HG02678 (cell line): ENCODE data around the gene CALN1.
"Not testable (repeated sequence)": the region's sequence is repeated elsewhere in the genome, so short reads cannot be mapped to it uniquely, and the experiment has no call there.

Experiments
- ATAC-seq: cut with Tn5 transposase; IDR thresholded peaks from one replicate; pipeline ENCODE4 v1.9.1; 2021; ENCODE audit warnings: mild to moderate bottlenecking, moderate library complexity; ENCODE audit not compliant: unreplicated experiment

The CALN1 gene

DNA sequence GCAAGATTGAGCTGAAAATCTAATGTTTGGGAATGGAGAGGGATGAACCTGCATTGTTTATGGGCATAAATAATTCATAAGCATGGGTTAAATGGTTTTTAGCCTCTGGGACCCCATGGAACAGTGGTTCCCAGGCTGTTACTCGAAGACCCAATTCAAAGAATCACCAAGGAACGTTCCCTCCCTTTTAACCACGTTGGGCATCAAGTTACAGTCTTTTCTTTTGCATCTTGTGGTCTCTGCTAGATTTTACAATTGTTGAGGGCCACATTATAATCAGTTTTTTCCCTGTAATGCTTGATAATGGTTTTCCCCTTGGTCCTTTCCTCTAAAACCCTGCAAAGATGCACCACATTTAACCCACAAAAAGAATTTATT is 2.5 kb downstream of the CALN1 start:
- no peak for ATAC-seq

DNA sequence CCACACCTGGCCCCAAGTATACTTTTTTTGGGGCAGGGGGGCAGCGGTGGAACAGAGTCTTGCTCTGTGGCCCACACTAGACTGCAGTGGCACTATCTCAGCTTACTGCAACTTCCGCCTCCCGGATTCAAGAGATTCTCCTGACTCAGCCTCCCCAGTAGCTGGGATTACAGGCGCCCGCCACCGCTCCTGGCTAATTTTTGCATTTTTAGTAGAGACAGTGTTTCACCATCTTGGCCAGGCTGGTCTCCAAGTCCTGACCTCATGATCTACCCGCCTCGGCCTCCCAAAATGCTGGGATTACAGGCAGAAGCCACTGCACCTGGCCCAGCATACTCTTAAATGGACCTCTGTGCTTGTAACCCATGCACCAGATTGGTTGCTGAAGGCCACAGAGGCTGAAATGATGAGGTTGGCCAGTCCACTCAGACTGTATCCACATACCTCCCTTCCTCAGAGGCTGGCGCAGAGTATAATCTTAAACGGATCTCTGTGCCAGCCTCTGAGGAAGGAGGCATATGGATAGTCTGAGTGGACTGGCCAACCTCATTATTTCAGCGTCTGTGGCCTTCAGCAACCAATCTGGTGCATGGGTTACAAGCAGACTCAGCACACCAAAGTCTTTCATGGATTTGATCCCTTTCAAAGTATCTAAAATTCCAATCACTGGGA is 3.0 kb downstream of the CALN1 start:
- ATAC-seq = no peak

DNA sequence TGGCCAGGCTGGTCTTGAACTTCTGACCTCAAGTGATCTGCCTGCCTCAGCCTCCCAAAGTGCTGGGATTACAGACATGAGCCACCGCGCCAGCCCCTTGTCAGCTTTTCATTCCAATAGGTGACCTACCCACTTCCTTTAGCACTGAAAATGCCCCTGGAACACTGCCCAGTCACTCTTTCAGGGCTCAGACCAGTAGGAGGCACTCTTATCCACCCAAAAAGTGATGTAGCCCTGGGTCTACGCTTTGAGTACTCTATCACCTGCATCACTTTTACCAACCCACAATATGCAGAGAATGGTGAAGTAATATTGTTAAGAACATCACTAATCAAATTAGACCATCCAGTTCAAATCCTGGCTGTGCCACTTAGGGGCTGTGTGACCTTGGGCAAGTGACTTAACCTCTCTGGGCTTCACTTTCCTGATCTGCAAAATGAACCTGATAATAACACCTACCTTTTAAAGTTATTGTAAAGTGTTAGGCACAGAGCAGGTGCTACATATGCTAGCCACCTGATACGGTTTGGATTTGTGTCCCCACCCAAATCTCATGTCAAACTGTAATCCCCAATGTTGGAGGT is 5.2 kb downstream of the CALN1 start:
- no peak for ATAC-seq

DNA sequence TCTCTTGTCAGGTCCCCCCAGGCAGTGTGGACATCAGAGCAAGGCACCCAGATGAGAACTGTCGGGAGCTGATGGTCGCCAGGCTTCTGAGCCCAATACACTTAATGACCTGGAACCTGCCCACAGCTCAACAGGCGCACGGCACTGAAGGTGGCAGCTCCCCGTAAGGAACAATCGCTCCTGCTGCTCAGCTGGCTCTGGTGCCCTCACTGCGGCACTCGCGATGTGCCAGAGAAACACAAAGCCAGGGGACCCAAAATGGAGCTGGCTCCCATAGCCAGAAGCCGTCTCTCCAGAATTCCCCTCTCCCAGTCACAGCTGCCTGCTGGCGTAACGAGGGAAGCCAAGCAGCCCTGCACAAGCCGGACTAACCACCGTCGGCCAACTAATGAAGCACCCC is 6.3 kb downstream of the CALN1 start:
- ATAC-seq = no peak

DNA sequence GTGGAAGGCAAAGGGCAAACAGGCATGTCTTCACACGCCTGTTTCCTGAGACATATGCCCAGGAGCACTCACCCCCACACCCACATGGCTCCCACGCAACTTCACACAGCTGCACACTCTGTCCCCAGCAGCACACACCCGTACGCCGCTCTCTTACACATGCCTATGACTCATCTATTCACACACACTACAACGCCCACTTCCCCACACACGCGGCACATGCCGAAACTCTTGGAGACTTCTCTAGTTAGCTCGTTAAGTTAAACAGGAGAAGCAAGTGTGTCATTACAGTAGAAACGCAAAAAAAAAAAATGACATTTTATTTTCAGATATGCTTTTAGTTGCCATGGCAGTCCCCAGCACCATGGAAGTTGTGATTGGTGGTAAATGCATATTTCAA is 6.7 kb downstream of the CALN1 start:
- ATAC-seq = no peak

DNA sequence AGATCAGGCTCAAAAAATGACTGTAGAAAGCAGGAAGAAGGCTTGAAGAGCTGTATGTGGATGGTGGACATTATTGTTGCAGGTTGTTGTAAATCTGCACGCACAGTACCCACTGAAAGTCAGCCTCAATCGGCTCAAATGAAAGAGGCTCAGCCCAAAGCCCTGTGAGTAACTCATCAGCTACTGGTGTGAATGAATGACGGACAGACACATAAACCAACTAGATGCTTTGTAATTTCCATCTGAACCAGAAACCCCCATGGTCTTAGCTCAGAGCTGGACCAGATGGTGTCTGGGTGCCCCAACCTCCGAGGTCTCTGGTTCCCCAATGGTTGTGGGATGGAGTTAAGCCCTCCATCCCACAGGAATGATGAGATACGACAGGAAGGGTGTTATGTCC is 7.4 kb downstream of the CALN1 start:
- no peak for ATAC-seq

DNA sequence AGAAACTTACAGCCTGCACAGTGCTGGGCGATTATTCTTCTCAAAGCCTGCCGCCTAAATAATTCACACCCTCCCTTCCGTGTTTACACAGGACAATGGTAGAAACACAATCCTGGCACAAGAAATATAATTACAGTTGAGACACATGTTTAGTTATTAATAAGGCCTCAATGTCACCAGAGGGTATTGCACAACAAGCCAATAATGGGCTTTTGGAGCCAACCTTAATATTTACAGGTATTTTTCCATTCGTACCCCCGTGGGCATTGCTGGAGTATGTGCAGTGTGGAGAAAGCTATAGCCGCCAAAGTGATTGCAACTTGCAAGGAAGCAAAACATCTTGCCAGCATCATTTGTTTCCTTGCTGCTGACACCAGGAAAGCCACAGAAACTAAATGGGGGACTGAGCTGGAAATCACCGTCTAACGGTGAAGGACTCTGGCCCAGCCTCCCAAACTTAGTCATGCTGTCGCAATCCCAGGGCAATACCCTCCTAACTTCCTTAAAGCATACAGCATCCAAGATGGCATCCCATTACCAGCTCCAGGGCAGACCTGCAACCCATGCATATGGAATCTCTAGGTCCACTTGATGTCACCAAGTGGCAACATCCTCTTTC is 8.6 kb downstream of the CALN1 start:
- peak; percentile 53 for ATAC-seq

DNA sequence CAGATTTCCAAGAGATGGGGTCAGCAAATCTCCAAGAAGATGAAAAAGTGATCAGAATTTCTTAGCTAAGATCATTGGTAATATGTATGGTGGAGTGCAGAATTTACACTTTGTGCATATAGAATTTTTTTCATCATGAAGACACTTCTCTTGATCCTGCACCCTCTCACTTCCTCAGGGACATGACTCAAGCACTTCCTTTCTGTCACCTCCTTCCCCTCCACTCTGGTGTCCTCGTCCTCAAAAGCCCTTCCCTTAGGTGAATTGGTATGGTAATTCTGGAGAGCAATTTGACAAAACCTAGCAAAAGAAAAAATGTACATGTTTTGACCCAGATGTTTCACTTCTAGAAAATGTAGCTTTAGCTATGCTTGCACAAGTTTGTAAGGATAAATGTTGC is 18.1 kb downstream of the CALN1 start:
- no peak for ATAC-seq

DNA sequence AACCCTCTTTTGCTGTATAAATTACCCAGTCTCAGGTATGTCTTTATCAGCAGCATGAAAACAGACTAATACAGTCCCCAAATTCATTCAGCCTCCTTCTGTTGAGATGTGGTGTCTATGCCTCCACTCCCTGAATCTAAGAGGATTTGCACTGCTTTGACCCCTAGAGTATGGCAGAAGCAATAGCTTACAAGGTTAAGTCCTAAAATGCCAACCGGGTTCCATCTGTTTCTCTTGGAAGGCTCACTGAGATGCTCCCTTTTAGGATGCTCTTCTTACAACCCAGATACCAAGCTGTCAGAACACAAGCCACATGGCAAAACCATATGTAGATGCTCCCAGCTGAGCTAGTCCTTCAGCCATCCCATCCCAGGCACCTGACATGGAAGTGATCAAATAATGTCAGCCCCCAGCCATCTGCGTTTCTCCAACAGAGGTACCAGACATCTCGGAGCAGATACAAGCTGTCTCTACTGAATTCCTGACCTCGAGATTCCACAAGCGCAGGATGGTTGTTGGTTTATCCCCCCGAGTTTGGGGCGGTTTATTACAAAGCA is 20.2 kb downstream of the CALN1 start:
- ATAC-seq = no peak

DNA sequence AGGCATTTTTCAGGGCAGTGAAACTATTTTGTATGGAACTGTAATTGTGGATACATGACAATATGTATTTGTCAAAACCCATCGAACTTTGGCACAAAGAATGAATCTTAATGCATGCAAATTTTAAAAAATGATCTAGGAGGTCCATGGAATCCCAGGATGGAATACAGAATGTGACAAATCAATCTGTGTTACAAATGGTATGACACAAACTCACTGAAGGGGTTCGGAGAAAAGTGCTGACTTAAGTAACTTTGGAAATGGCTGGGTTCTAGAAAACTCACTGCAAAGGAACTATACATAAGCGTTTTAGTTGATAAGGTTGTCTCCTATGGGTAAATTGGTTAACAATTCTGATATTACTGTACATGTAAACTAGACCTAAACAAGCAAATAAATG is 26.0 kb downstream of the CALN1 start:
- no peak for ATAC-seq

DNA sequence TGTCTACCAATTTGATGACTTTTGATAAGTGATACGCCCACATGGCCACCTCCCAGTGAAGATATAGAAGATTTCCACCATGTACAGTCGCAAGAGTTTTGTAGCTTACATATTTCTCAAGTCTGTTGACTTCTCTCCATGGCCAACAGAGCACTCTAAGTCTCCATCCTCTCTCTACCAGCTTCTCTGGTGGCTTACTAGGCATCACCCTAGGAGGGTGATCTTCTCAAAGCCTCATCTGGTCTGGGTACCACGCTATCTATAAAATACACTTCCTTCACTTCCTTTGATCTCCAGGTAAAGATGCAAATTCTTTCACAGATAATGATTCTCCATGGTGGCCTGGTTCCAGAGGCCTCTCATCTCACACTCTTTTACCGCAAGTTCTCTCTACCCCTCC is 49.9 kb downstream of the CALN1 start:
- ATAC-seq = no peak

DNA sequence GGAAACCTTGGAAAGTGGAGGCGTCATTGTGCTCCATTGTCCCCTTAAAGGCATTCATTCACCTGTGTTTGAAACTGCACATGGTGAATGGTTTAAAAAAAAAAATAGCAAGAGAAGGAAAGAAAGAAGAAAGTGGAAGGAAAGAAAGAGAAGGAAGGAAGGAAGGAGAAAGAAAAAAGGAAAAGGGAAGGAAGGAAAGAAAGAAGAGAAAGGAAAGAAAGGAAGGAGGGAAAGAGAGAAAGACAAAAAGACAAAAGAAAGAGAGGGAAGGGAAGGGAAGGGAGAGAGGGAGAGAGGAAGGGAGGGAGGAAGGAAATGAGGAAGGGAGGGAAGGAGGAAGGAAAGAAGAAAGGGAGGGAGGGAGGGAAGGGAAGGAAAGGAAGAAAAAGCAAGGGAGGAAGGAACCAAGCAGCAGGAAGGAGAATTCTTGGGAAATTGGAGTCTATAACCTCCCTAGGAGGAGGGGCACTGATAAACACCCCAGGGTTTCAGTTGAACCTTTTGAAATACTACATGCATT is 66.9 kb downstream of the CALN1 start:
- no peak for ATAC-seq

DNA sequence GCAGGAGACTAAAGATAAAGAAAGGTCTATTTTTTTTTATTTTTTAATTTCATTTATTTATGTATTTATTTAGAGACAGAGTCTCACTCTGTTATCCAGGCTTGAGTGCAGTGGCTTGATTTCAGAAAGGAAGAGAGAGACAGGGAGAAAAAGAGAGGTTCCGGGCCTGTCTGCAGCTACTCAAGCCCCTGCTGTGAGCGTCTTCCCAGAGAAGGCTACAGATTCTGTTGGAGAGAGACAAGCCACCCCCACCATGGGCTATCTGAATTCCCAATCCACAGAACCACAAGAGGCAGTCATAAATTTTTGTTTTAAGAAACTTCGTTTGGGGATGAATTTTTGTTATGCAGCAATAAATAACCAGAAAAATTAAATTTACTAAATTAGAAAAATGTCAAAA is 68.1 kb downstream of the CALN1 start:
- no peak for ATAC-seq

DNA sequence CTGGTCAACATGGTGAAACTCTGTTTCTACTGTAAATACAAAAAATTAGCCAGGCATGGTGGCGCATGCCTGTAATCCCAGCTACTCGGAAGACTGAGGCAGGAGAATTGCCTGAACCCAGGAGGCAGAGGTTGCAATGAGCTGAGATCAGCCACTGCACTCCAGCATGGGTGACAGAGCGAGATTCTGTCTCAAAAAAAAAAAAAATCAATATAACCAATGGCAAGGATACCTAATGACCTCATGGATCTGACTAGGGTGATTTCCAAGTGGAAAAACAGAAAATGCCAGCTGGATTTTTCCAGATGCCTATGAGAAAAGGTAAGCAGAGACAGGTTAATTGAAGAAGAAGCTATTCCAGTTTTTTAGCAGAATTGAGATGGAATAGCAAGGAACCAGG is 68.8 kb downstream of the CALN1 start:
- not testable (repeated sequence) for ATAC-seq

DNA sequence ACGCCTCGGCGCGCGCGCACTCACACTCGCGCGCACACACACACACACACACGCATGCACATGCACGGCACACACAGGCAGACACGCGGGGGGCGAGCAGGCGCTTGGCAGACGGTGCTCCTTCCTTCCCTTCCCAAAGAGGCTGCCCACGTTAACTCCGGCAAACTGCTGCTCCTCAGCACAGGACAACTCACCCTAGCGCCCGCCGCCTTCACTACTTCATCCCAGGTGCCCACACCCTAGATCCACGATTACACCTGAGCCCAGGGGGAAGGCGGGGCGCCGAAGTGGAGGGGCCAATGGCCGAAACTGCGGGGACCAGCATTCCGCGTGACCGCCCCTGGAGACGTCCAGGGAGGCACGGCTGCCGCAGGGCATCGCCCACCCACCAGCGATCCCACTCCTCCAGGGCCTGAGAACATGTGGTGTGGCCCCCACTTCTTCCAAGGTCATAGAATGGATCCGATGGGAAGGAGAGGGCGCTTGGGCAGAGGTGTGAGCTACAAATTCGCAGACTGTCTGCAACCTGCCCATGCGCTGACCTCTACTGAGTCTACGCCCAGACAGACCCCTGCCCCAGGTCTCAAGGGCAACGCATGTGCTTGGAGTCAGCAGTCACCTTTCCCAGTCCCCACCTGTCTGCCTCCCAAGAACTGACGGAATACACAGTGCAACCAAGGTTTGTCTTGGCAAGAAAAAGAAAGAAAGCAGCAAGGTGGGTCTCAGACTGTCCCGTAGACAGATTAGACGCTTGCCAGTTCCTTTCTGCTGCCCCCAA is 74.6 kb downstream of the CALN1 start:
- no peak for ATAC-seq

DNA sequence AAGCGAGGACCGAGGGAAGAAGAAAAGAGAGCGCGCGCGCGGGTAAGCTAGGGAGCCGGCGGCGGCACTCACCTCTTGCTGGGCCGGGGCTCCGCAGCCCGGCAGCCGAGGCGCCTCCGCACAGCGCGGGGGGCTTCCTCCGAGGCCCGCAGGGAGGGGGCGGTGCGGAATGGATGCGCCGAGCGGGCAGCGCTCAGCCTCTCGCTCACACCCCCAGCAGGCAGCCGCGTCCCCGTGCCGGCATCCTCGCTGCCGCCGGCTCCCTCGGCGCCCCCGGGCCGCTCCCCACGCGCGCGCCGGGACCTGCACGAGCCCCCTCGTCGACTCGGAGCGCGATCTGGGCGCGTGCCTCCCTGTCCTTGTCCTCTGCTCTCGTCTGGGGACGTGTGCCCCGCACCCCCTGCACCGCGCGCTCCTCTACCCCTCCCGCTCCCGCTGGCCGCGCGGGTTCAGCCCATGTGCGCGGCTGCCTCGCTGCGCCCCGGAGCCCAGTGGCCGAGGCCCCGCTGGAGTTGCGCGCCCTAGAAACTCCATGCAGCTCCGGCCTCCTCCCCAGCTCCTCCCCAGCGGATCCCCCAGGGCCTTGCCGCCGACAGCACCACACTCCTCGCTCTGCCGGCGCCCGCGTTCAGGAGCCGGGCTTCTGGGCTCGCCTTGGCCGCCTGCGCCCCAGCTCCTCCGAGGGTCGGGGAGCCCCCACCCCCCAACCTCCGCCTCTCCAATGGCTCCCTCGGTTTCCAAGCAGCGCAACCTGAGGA is 75.3 kb downstream of the CALN1 start:
- no peak for ATAC-seq

DNA sequence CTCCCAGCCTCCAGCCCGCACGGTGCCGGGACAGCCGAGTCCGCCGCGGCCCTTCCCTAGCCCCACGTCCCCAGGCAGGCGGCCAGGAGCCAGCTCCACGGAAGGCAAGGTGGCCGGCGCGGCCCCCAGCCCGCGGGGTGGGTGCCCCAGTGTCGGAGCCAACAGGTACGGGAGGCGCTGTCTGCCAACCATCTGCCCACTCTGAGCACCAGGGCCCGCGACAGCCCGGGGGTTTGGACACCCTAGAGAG is 75.8 kb downstream of the CALN1 start:
- no peak for ATAC-seq

DNA sequence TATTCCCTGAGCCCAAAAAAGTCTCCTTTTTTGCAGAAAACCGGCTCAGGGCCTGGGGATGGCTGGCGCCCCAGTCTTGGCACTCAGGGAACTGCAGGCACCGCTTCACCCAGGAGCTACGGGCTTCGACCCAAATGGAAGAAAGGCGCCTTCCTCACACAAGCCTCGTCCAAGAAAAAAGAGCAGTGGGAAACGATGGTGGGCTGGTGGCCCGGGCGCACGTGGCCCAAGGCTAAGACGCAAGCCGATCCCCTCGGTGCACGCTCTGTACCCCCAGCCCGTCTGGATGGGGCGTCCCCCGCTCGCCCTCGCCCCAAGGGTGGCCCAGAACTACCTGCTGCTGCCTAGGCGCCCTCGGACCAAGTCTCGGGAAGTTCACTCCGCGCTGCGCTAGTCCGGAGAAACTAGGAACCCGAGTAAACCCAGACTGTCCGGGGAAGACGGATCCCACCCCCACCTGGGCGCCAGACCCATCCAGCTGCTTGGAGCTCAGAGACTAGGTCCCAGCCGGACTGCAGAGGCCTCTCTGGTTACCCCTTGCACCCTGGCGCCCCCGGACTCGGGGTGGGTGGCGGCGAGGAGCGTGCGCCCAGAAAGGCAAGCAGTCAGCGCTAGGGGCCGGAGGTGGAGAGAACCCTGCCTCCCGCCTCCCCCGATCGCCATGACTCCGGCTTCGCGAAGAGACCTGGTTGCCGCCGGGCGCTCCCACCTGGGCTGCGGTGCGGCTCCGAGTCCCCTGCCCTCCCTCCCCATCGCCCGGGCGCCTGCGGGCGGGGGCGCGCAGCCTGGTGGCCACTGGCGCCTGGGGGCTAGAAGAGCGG is 76.4 kb downstream of the CALN1 start:
- no peak for ATAC-seq

DNA sequence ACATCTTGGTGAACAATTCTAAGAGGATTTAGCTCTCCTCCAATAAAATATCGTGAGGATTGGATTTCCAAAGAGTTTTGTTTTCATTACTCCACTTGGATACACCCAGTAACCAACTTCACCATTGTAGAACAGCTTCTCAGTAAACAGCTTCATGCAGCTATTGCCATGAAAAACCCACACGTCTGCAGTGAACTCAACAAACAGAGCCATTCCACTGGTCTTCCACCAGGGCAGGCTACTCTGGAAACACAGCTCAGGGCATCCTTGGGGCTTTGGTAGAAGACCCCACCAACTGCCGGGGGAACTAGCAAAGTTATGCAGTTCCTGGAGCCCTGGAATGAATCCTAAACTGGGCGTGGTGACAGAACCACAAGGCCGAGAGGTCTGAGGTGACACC is 77.4 kb downstream of the CALN1 start:
- ATAC-seq = no peak

DNA sequence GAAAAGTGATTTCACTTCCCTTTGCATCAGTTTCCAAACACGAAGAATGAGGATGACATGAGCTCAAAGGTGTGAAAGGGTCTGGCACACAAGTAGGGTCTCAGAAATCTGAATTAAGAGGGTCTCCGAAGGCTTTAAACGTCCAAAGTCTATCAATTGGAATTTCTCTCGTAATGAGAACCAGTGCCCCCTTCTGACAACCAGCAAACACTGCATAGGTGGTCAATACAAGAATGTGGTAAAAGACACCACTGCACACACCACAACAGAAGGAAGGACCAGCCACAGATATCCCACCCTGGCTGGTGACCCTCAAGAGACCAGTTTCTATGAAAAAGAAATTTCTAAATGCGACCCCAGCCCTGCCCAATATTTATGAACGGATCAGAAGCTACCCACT is 78.1 kb downstream of the CALN1 start:
- ATAC-seq = no peak
